GM19238 (cell line): Measurements from ENCODE around the gene APOC4.

Experiments
- DNase-seq: peaks from one replicate; pipeline ENCODE4 v3.0.0; 2011; ENCODE audit warnings: low spot score; ENCODE audit not compliant: insufficient read length

Gene APOC4

DNA sequence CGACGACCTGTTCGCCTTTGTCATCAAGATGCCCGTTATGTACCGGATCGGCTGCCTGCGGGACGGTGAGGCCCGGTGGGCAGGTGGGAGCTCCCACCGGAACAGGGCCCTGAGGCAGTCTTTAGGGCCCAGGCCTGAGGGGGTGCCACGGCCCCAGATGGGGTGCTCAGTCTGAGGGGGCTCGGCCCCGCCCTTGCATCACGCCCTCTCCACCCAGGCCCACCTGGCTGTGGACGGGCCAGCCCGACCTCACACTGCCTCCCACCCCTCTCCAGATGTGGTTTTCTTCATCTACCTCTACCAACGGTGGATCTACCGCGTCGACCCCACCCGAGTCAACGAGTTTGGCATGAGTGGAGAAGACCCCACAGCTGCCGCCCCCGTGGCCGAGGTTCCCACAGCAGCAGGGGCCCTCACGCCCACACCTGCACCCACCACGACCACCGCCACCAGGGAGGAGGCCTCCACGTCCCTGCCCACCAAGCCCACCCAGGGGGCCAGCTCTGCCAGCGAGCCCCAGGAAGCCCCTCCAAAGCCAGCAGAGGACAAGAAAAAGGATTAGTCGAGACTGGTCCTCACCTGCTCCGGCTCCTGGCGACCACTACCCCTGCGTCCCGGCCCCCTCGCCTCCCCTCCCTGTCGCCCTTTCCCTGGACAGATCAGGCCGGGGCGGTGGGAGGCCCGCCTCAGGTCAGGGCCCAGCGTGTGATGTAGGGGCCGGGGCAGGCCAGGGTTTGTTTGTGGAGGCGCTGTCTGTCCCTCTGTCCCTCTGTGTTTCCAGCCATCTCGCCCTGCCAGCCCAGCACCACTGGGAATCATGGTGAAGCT lies 50.5 kb downstream of the APOC4 start:
- no peak for DNase-seq

DNA sequence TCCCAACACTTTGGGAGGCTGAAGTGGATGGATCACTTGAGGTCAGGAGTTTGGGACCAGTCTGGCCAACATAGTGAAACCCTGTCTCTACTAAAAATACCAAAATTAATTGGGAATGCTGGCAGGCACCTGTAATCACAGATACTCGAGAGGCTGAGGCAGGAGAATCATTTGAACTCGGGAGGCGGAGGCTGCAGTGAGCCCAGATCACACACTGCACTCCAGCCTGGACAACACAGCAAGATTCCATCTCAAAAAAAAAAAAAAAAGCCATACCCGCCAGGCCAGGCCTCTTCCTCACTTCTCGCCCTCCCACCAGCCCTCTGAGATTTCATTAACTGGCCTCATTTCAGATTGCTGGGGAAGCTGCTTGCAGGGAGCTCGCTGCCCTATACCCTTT lies 51.5 kb downstream of the APOC4 start:
- no peak for DNase-seq

DNA sequence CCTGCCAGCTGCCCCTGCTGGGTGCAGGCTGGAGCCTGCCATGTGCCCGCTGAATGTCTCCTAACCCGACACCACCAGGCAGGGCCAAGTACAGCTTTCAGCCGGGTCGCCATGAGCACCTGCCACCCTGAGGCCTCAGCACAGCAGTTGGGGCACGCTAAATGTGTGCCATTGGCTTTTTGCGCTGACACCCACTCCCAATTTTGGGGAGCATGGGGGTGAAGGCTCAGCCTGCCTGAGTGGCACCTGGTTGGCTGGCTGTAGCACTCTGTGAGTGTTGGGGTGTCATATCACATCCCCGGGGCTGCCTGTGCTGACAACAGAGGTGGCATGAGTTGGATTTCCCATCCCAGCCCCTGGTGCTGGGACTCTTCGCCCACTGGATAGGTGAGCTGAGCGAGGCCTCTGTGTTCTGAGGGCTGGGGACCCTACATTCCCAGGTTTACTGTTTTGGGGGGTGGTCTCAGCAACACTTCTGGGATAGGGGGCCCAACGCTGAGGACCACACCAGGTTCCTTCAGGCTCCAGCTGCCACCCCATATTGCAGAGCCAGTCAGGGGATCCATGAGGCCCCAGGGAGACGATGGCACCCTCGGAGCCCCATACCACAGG lies 52.0 kb downstream of the APOC4 start:
- no peak for DNase-seq
